Eye (tissue), 1 donor: ENCODE measurements around the gene PRR5.
"Not testable (repeated sequence)": the region's sequence is repeated elsewhere in the genome, so short reads cannot be mapped to it uniquely, and the experiment has no call there.

Experiments
- DNase-seq: peaks from one replicate; pipeline ENCODE4 v3.0.0-alpha.2; 2015

PRR5 gene

GRCh38 chr22:44676066-44676440 lies 26.0 kb upstream of the PRR5 start:
- DNase-seq = not testable (repeated sequence)

DNA sequence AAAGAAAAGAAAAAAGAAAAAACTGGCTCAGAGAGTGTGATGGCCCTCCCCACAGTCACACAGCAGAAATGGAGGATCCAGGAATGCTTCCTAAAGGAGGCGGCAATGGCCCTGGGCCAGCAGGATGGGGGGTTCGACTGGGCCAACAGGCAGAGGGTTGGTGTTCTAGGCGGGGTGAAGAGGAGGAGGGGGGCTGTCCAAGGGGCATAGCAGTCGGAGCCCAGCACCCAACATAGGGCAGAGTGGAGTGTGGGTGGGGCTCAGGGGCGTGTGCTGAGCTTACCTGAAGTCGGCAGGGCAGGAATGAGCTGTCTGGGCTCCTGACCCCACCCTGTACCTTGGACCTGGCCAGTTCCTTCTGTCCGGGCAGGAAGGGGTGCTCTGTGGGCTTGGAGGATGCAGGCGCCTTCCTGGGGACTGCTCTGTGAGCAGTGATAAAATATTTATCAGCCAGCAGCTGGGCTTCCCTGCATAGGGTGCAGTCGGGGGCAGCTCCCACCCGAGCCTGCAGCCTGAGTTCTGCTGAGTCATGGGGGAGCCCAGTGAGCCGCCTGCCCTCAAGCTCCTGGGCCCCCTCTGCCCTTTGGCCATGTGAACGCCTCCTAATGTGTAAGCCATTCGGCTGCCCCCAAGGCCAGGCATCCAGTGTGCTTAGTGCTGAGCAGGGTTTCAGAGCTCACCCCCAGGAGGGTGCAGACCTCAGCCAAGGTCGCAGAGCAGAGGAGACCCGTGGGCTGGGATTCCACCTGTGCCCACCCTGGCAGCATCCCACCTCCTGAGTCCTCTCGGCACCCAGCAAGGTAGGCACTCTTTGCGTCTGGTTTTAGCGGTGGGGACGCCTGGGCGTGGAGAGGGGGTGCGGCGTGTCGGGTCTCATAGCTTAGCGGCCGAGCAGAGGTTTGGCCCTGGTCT lies 25.3 kb upstream of the PRR5 start:
- DNase-seq = peak; percentile 72

- no peak for DNase-seq
Measured at GRCh38 chr22:44677353-44677840, 24.6 kb upstream of the PRR5 start.

DNA sequence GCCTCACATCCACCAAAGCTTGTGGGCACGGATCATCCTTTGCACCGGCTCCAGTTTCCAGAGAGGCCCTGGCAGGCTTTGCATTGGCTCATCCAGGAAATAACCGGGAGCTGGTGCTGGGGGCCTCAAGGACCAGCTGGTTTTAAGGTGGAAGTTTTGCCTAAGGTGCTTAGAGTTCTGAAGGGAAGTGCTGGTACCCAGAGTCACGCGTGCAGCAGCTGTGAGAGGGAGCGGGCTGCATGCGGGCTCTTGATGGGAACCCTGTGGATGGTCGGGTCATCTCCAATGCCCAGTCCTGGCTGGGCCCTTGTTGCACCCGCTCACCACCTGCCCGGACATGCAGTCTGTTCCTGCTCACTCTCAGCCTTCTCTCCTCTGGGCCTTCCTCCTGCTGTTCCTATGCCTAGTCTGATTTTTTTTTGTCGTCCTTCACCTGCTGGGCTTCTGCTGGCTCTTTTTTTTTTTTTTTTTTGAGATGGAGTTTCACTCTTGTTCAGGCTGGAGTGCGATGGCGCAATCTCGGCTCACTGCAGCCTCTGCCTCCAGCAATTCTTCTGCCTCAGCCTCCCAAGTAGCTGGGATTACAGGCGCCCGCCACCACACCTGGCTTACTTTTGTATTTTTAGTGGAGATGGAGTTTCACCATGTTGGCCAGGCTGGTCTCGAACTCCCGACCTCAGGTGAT lies 24.0 kb upstream of the PRR5 start:
- DNase-seq = no peak

- DNase-seq = no peak
Measured at GRCh38 chr22:44678556-44679305, 23.3 kb upstream of the PRR5 start.

DNA sequence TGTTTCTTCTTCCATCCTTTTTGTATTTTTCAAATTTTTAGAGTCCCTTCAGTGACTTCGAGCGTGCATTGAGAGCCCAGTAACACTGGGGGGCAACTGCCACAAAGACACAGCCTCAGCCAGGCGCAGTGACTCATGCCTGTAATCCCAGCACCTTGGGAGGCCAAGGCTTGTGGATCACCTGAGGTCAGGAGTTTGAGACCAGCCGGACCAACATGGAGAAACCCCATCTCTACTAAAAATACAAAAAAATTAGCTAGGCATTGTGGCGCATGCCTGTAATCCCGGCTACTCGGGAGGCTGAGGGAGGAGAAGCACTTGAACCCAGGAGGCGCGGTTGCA lies 22.7 kb upstream of the PRR5 start:
- not testable (repeated sequence) for DNase-seq

GRCh38 chr22:44680058-44680457 lies 21.9 kb upstream of the PRR5 start:
- DNase-seq = no peak

GRCh38 chr22:44680481-44680894 lies 21.5 kb upstream of the PRR5 start:
- DNase-seq = no peak

DNA sequence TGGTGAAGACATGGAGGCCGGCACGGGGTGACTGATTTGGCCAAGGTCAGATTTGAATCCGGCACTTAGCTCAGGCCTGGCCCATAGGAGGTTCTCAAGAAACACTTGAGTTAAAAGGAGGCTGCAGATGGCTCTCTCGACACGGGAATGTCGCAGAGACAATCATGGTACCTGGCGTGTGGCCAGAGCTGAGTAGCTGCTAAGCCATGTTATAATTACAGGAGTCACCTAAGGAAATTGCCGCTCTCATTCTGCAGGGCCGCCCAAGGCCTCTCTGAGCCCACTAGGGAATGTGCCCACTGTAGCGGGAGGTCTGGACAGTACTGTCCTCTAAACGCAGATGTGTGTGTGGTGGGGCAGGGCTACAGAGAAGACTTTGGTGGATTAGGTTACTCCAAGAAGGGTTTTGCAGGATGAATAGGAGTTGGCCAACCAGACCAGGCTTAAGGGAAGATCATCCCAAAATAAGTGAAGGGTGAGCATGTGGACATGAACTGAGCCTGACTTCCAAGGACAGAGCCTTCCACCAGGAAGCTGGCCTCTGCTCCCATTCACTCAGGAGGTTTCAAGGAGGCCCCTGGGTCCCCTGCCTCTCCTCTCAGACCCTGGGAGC lies 19.3 kb upstream of the PRR5 start:
- no peak for DNase-seq

- no peak for DNase-seq
Measured at GRCh38 chr22:44683237-44683636, 18.8 kb upstream of the PRR5 start.

- DNase-seq = no peak
Measured at GRCh38 chr22:44683881-44684280, 18.1 kb upstream of the PRR5 start.

GRCh38 chr22:44684506-44685383 lies 17.3 kb upstream of the PRR5 start:
- peak; percentile 96 for DNase-seq

DNA sequence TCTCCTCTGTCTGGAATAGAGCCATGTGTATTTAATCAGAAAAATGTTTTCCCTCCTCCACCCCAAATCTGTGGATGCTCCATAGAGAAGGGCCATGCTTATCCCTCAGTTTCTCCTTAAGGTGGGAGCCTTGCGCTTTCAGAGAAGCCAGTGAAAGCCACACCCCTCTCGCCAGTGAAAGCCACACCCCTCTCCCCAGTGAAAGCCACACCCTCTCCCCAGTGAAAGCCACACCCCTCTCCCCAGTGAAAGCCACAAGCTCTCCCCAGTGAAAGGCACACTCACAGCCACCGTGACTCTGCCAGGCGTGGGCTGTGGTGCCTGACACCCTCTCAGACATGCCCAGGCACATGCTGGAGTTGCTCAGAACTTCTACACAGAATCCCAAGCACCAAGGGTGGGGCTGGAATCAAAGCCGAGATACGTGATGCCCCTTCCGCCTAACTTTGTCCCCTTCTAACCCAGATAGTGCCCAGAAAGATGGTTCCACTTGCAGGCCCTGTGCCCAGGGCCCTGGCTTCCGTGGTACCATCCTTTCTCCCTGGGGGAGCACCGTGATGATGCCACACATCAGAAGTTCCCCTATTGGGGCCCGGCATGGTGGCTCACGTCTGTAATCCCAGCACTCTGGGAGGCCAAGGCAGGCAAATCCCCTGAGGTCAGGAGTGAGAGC lies 16.5 kb upstream of the PRR5 start:
- no peak for DNase-seq

- DNase-seq = no peak
Measured at GRCh38 chr22:44686873-44687600, 15.0 kb upstream of the PRR5 start.

DNA sequence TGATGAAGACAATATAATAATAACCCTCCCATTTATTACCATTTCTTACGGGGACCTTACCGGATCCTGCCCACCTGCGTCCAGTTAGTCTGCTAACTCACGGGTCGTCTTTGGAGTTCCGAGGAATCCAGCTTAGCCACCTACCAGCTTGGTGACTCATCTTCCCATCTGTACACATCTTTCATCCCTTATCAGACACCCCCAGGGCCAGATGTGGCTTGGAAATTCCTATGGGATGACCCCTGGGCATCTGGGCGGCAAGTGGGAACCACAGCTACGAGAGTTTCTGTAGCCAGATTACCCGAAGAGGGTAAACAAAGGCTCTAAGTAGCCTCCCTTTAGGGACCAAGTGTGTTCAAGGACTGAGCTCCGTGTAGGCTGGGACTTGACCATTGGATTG lies 12.8 kb upstream of the PRR5 start:
- DNase-seq = no peak

DNA sequence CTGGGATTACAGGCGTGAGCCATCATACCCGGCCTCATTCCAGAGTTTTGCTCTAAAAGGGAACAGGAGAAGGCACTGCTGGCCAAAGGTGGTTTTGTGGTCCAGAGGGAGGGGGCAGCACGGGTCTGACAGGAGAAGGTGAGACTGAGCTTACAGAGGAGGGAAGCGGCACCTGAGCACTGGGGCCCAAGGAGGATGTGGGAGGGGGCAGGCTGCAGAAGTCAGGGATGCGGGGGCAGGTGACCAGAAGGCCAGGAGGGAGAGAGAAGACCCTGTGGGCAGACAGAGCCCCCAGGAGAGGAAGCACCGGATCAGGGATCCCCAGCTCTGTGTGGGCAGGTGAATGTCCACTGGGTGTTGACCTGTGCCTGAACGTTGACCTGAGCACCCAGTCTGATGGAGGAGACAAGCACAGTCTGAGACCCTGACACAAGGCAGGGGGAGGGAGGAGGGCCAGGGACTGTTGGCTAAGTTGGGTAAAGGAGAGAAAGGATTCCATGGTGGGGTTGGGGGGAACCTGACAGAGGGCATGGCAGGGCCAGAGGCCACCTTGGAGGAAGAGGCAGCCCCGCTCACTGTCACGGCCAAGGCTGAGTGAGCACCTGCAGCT lies 12.0 kb upstream of the PRR5 start:
- DNase-seq = no peak

GRCh38 chr22:44691796-44692661 lies 10.0 kb upstream of the PRR5 start:
- no peak for DNase-seq

GRCh38 chr22:44692662-44693007 lies 9.4 kb upstream of the PRR5 start:
- no peak for DNase-seq

DNA sequence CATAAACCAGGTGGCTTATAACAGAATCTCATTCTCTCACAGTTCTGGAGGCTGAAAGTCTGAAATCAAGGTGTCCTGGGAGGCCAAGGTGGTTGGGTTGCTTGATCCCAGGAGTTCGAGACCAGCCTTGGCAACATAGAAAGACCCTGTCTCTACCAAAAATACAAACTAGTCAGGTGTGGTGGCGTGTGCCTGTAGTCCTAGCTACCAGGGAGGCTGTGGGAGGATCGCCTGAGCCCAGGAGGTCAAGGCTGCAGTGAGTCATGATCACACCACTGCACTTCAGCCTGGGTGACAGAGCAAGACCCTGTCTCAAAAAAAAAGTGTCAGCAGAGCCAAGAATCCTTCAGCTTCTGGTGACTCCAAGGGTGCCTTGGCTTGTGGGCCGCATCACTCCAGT lies 8.9 kb upstream of the PRR5 start:
- DNase-seq = no peak
